Natural killer cell (primary cell): ENCODE measurements around the gene ERBB4. TPM values are rescaled to one million over a fixed set of nuclear protein-coding genes. Genes with fewer than 3 reads are reported as not detected.
A peak's percentile ranks its signal among the peaks of the same experiment; 100 is the strongest.

Experiments
- ATAC-seq, 3 donors: fragments of 150-1000 bp in 2 of 3; fragments of 200-7000 bp in 1 of 3; cut with Tn5 transposase; 1 replicate in 1 of 3; 2 replicates in 2 of 3; pipeline ENCODE4 v1.10.0; 2021; ENCODE audit warnings: mild to moderate bottlenecking in 2 of 3, moderate library complexity in 2 of 3
- DNase-seq, 2 donors: peaks; one replicate each; pipeline versions ENCODE4 v3.0.0 to v3.0.0-alpha.2; 2013 to 2021; ENCODE audit warnings: mixed read lengths in 1 of 2
- H3K27ac ChIP-seq: one replicate; pipeline ENCODE4 v1.5.1; 2013; ENCODE audit warnings: mild to moderate bottlenecking, low read length
- H3K27me3 ChIP-seq: one replicate; pipeline ENCODE4 v1.6.1; 2013; ENCODE audit warnings: low read length; ENCODE audit not compliant: control insufficient read depth, insufficient read depth
- H3K36me3 ChIP-seq: one replicate; pipeline ENCODE4 v1.6.1; 2013; ENCODE audit warnings: low read length; ENCODE audit not compliant: control insufficient read depth, insufficient read depth
- H3K4me1 ChIP-seq: one replicate; pipeline ENCODE4 v1.6.1; 2013; ENCODE audit warnings: low read length; ENCODE audit not compliant: control insufficient read depth, insufficient read depth
- H3K4me3 ChIP-seq: one replicate; pipeline ENCODE4 v1.5.1; 2013; ENCODE audit warnings: low read length
- H3K9me3 ChIP-seq: one replicate; pipeline ENCODE4 v1.6.1; 2013; ENCODE audit warnings: low read length; ENCODE audit not compliant: control insufficient read depth, insufficient read depth
- H3K27ac Mint-ChIP-seq, 2 donors: one replicate each; pipeline ENCODE4 v1.8.0; 2022; ENCODE audit warnings: mild to moderate bottlenecking in 2 of 2, mixed read lengths in 2 of 2, moderate library complexity in 1 of 2
- H3K27me3 Mint-ChIP-seq, 2 donors: one replicate each; pipeline ENCODE4 v1.8.0; 2022; ENCODE audit warnings: low read depth in 2 of 2, mixed read lengths in 2 of 2
- H3K36me3 Mint-ChIP-seq: one replicate; pipeline ENCODE4 v1.8.0; 2022; ENCODE audit warnings: mixed read lengths
- H3K4me1 Mint-ChIP-seq, 2 donors: one replicate each; pipeline ENCODE4 v1.8.0; 2022; ENCODE audit warnings: mixed read lengths in 2 of 2
- H3K4me3 Mint-ChIP-seq: one replicate; pipeline ENCODE4 v1.8.0; 2022; ENCODE audit warnings: mild to moderate bottlenecking, moderate library complexity, mixed read lengths
- H3K9me3 Mint-ChIP-seq, 2 donors: one replicate each; pipeline ENCODE4 v1.8.0; 2022; ENCODE audit warnings: mixed read lengths in 2 of 2
- CTCF ChIP-seq: fragments of 200-600 bp; IDR thresholded peaks from one replicate; pipeline ENCODE4 v1.8.0; 2022; ENCODE audit warnings: antibody characterized with exemption
- WGBS: methylation state at CpG from one replicate; pipeline ENCODE4 v1.1.7; 2013; ENCODE audit warnings: missing lambda C conversion rate; ENCODE audit not compliant: insufficient coverage; 5-methylcytosine and 5-hydroxymethylcytosine counted together
- intact Hi-C: fragments of 100-400 bp; cut with micrococcal nuclease; formaldehyde crosslinking; loops from one replicate; pipeline ENCODE4 v1.14.2; 2022
- total RNA-seq, 4 donors: library from RNA; stranded (reverse); fragments of 120-200 nt in 1 of 4; gene quantifications; one replicate each; pipeline versions ENCODE4 v1.2.3 to v1.2.4, GENCODE V29; 2013 to 2022

ERBB4 gene
- total RNA-seq, 3 donors from 2014 or later (not counting 1 experiment from before 2014, with no cell fraction given): 0.08 TPM; not detected in 2

DNA sequence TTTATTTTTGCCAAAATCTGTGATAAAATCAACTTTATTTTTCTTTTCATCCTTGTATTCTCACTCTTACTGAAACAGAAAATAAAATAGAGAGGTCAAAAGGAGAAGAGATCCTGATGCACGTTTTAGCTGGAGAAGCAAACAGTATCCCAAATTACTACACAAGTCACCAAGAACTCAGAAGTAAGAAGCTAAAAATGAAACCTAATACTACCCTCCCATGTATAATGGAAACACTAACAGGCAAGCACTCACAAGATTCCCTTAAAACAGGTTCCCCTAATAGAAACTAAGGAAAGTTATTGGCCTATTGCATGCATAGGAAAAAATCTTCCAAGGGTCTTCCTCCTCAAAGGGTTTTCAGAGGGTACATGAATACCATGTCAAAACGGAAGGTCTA lies 927.0 kb downstream of the ERBB4 start:
- ATAC-seq (no peak), DNase-seq (no peak)
- Histone ChIP-seq H3K36me3 (no peaks in the 10 kb centered on the region), H3K27me3 (no peaks in the 10 kb centered on the region), H3K4me3 (peak overlapping the region; percentile 36), H3K9me3 (no peaks in the 10 kb centered on the region), H3K27ac (peak overlapping the region; percentile 54), H3K4me1 (no peaks in the 10 kb centered on the region)
- Mint-ChIP-seq H3K9me3 (peaks cover 9% of the 10 kb centered on the region in 2 donors), H3K4me3 (peak overlapping the region; percentile 79), H3K36me3 (no peaks in the 10 kb centered on the region), H3K27ac (peak overlapping the region; percentile 8 to 15), H3K27me3 (no peaks in the 10 kb centered on the region), H3K4me1 (peaks cover 0 to 5% of the 10 kb centered on the region in 2 donors)
- intact Hi-C loops: no loop called here
- no CpG with 5 or more reads among the region's 2 CpGs for WGBS
- TF ChIP-seq CTCF: no peak

DNA sequence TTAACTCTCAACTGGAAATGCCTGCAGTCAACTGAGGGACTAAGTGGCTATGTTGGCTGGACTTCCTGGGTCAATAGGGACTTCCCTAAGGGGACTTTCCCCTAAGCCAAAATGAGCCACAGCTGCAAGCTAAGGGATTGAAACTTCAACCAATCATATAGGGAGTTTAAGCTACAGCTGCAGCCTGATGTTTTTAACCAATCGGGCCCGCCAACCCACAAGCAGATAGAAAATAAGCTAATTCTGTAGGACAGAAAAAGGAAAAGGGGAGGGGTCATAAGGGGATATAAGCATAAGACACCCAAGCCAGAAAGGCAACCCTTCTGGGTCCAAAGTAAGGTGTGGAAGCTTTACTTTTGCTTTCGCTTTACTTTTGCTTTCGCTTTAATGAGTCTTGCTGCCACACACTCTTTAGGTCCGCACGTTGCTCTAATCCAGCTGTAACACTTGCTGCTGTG lies 927.5 kb downstream of the ERBB4 start:
- Mint-ChIP-seq H3K27me3 (no peaks in the 10 kb centered on the region), H3K27ac (peak overlapping the region; percentile 8 to 15), H3K36me3 (no peaks in the 10 kb centered on the region), H3K9me3 (peaks cover 9% of the 10 kb centered on the region in 2 donors), H3K4me3 (peak overlapping the region; percentile 79), H3K4me1 (peaks cover 0 to 5% of the 10 kb centered on the region in 2 donors)
- H3K27ac ChIP-seq: peak overlapping the region; percentile 54
- H3K9me3 ChIP-seq: no peaks in the 10 kb centered on the region
- peak in 2 of 3 donors; percentile 49 to 57 for ATAC-seq
- H3K4me3 ChIP-seq: peak overlapping the region; percentile 36
- no peak for TF ChIP-seq CTCF
- no peaks in the 10 kb centered on the region for H3K27me3 ChIP-seq
- H3K36me3 ChIP-seq: no peaks in the 10 kb centered on the region
- DNase-seq: peak in 1 of 2 donors; percentile 65
- no peaks in the 10 kb centered on the region for H3K4me1 ChIP-seq
- intact Hi-C loops: no loop called here
- 78% methylated on average over 6 of the region's 6 CpGs for WGBS

DNA sequence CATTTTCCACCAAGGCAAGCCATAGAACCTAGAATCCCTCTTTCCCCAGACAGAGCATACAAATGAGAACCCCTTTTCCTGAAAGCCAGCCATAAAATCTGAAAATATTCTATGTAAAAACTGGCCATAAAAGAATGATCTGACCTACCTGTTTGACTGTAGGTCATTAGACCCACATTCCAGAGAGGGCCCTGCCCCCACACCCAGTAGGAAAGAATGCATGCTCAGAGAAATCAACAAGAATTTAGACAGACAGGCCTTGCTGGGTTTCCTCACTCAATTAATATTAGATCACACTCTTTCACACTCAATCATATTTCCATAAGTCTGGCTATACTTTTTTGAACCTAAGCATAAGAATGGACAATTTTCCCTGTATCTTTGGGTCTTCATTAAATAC lies 929.5 kb downstream of the ERBB4 start:
- peaks cover 0 to 5% of the 10 kb centered on the region in 2 donors for H3K4me1 Mint-ChIP-seq
- H3K9me3 Mint-ChIP-seq: peaks cover 9% of the 10 kb centered on the region in 2 donors
- Histone ChIP-seq H3K27ac (no peak overlapping the region), H3K27me3 (no peaks in the 10 kb centered on the region), H3K9me3 (no peaks in the 10 kb centered on the region), H3K4me1 (no peaks in the 10 kb centered on the region), H3K4me3 (no peak overlapping the region), H3K36me3 (no peaks in the 10 kb centered on the region)
- TF ChIP-seq CTCF: no peak
- no peak overlapping the region for H3K4me3 Mint-ChIP-seq
- intact Hi-C loops: no loop called here
- H3K27ac Mint-ChIP-seq: no peak overlapping the region
- ATAC-seq (no peak), DNase-seq (no peak)
- no peaks in the 10 kb centered on the region for H3K36me3 Mint-ChIP-seq
- H3K27me3 Mint-ChIP-seq: no peaks in the 10 kb centered on the region

DNA sequence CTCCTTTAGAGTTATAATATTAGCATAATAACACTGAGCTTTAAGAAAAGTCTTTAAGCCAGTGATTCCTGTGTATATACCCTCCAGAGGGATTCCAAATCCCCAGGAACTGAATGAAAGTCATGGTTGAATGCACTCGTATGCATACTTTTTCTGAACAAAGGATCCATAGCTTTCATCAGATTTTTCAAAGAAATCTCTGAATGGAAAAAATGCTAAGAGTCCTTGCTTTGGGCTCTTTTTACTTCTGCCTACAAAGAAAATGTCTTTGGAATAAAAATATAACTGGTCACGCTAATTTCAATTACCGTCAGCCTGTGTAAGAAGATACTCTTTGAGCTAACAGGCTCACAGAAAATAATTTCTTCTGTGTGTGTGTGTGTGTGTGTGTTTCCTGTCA lies 939.5 kb downstream of the ERBB4 start:
- Mint-ChIP-seq H3K4me1 (no peaks in the 10 kb centered on the region), H3K4me3 (no peak overlapping the region), H3K27me3 (no peaks in the 10 kb centered on the region), H3K27ac (no peak overlapping the region), H3K9me3 (peaks cover 11 to 14% of the 10 kb centered on the region in 2 donors), H3K36me3 (no peaks in the 10 kb centered on the region)
- Histone ChIP-seq H3K4me1 (no peaks in the 10 kb centered on the region), H3K27ac (no peak overlapping the region), H3K4me3 (no peak overlapping the region), H3K9me3 (no peaks in the 10 kb centered on the region), H3K36me3 (no peaks in the 10 kb centered on the region), H3K27me3 (no peaks in the 10 kb centered on the region)
- 81% methylated on average over 3 of the region's 3 CpGs for WGBS
- ATAC-seq (no peak), DNase-seq (no peak)
- intact Hi-C loops: no loop called here
- TF ChIP-seq CTCF: no peak
